GM23338 (cell line): ENCODE data around the gene C14orf180. TPM values are rescaled to one million over a fixed set of nuclear protein-coding genes. Genes with fewer than 3 reads are reported as not detected.
A peak's percentile ranks its signal among the peaks of the same experiment; 100 is the strongest.

ENCODE experiments used
- ATAC-seq: fragments of 200-7000 bp; cut with Tn5 transposase; 3 replicates; pipeline ENCODE4 v1.9.1; 2020
- DNase-seq: peaks from one replicate; pipeline ENCODE4 v3.0.0-alpha.2; 2015; ENCODE audit warnings: low spot score
- H2AFZ ChIP-seq: fragments of 200-600 bp; sonication (generic); 2 replicates; pipeline ENCODE4 v1.8.0; 2016; ENCODE audit warnings: antibody characterized with exemption, mild to moderate bottlenecking, moderate library complexity
- H3F3A ChIP-seq: fragments of 200-600 bp; sonication (generic); replicated peaks from 2 replicates; pipeline ENCODE4 v1.8.0; 2017; ENCODE audit warnings: antibody characterized with exemption, mixed run types, low read depth
- H3K27ac ChIP-seq: fragments of 200-600 bp; sonication (generic); 2 replicates; pipeline ENCODE4 v1.6.1; 2016; ENCODE audit warnings: low read depth
- H3K27me3 ChIP-seq: fragments of 200-600 bp; sonication (generic); 2 replicates; pipeline ENCODE4 v1.8.0; 2016; ENCODE audit warnings: mild to moderate bottlenecking, mixed run types, moderate library complexity; ENCODE audit not compliant: insufficient read depth
- H3K36me3 ChIP-seq: fragments of 200-600 bp; sonication (generic); 2 replicates; pipeline ENCODE4 v1.8.0; 2016; ENCODE audit warnings: mild to moderate bottlenecking; ENCODE audit not compliant: insufficient read depth
- H3K4me1 ChIP-seq: fragments of 200-600 bp; sonication (generic); 2 replicates; pipeline ENCODE4 v1.8.0; 2016; ENCODE audit warnings: mild to moderate bottlenecking, moderate library complexity; ENCODE audit not compliant: insufficient read depth
- H3K4me2 ChIP-seq: fragments of 200-600 bp; sonication (generic); 2 replicates; pipeline ENCODE4 v1.7.1; 2017; ENCODE audit warnings: mixed run types
- H3K4me3 ChIP-seq: fragments of 200-600 bp; sonication (generic); 2 replicates; pipeline ENCODE4 v1.6.1; 2016; ENCODE audit warnings: mixed run types
- H3K79me2 ChIP-seq: fragments of 200-600 bp; sonication (generic); replicated peaks from 2 replicates; pipeline ENCODE4 v1.8.0; 2017; ENCODE audit warnings: mild to moderate bottlenecking; ENCODE audit not compliant: insufficient read depth
- H3K9me2 ChIP-seq: fragments of 200-600 bp; sonication (generic); 2 replicates; pipeline ENCODE4 v1.8.0; 2017; ENCODE audit not compliant: insufficient read depth
- H4K20me1 ChIP-seq: fragments of 200-600 bp; sonication (generic); replicated peaks from 2 replicates; pipeline ENCODE4 v1.8.0; 2017; ENCODE audit warnings: mild to moderate bottlenecking; ENCODE audit not compliant: insufficient read depth
- H3K27ac Mint-ChIP-seq: 2 replicates; pipeline ENCODE4 v1.8.0; 2020; ENCODE audit warnings: inconsistent platforms, mild to moderate bottlenecking, moderate library complexity, mixed read lengths
- H3K27me3 Mint-ChIP-seq: 3 replicates; pipeline ENCODE4 v1.8.0; 2022; ENCODE audit warnings: low read depth, mild to moderate bottlenecking, moderate library complexity, mixed read lengths, inconsistent platforms; ENCODE audit not compliant: insufficient read depth, poor library complexity
- H3K36me3 Mint-ChIP-seq: 3 replicates; pipeline ENCODE4 v1.8.0; 2021; ENCODE audit warnings: low read depth, mild to moderate bottlenecking, inconsistent platforms, moderate library complexity, mixed read lengths
- H3K4me1 Mint-ChIP-seq: 3 replicates; pipeline ENCODE4 v1.8.0; 2020; ENCODE audit warnings: mild to moderate bottlenecking, inconsistent platforms, mixed read lengths
- H3K4me3 Mint-ChIP-seq: 3 replicates; pipeline ENCODE4 v1.8.0; 2021; ENCODE audit warnings: moderate library complexity, mild to moderate bottlenecking, inconsistent platforms, mixed read lengths
- H3K9me3 Mint-ChIP-seq: 3 replicates; pipeline ENCODE4 v1.8.0; 2020; ENCODE audit warnings: moderate library complexity, mild to moderate bottlenecking, inconsistent platforms, mixed read lengths
- CREB1 ChIP-seq: fragments of 250-450 bp; sonication (Bioruptor Pico); IDR thresholded peaks from 2 replicates; pipeline ENCODE4 v1.5.0; 2020; ENCODE audit warnings: low read depth, mild to moderate bottlenecking, moderate library complexity
- EZH2 ChIP-seq: fragments of 200-600 bp; sonication (generic); IDR thresholded peaks from one replicate; pipeline ENCODE4 v1.8.0; 2017; ENCODE audit warnings: antibody characterized with exemption, mild to moderate bottlenecking, low read depth; ENCODE audit not compliant: unreplicated experiment
- EZH2phosphoT487 ChIP-seq: fragments of 200-600 bp; sonication (generic); IDR thresholded peaks from one replicate; pipeline ENCODE4 v1.8.1; 2018; ENCODE audit warnings: antibody characterized with exemption; ENCODE audit not compliant: unreplicated experiment
- POLR2AphosphoS5 ChIP-seq: IDR thresholded peaks from 2 replicates; pipeline ENCODE4 v1.6.1; 2016; ENCODE audit warnings: antibody characterized with exemption, low read depth
- STAT1 ChIP-seq: IDR thresholded peaks from one replicate; pipeline ENCODE4 v1.6.1; 2016; ENCODE audit warnings: antibody characterized with exemption; ENCODE audit not compliant: unreplicated experiment
- ZNF114 ChIP-seq: fragments of 250-450 bp; sonication (Bioruptor Pico); IDR thresholded peaks from 2 replicates; pipeline ENCODE4 v1.5.0; 2020; ENCODE audit warnings: mild to moderate bottlenecking, moderate library complexity
- polyA plus RNA-seq: library from polyadenylated mRNA; unstranded; fragments of >200 nt; fragmentation: Nextera tagmentation; extraction: Ambion mirVana; gene quantifications from 2 replicates; pipeline ENCODE4 v1.2.1, GENCODE V29; 2016
- total RNA-seq: library from RNA; depleted of rRNA; stranded (reverse); fragments of >200 nt; shearing (Covaris generic); gene quantifications from 2 replicates; pipeline ENCODE4 v1.2.3, GENCODE V29; 2014
- TF ChIP-seq, protein P1 (sequence below): IDR thresholded peaks from 2 replicates; pipeline ENCODE4 v1.6.1; 2016; ENCODE audit warnings: antibody characterized with exemption
- TF ChIP-seq, protein P2 (sequence below): IDR thresholded peaks from one replicate; pipeline ENCODE4 v1.6.1; 2018; ENCODE audit warnings: antibody characterized with exemption; ENCODE audit not compliant: unreplicated experiment
- TF ChIP-seq, protein P3 (sequence below), 2 experiments: fragments of 200-600 bp in 1 of 2; sonication (generic) in 1 of 2; conservative IDR thresholded peaks; 2 replicates each; pipeline versions ENCODE4 v1.5.1 to v1.6.1; 2016 to 2017; ENCODE audit warnings: antibody characterized with exemption in 2 of 2, low read depth in 2 of 2, mild to moderate bottlenecking in 2 of 2, moderate library complexity in 1 of 2
- TF ChIP-seq, protein P4 (sequence below): fragments of 250-450 bp; sonication (Bioruptor Pico); IDR thresholded peaks from 2 replicates; pipeline ENCODE4 v1.5.0; 2020; ENCODE audit warnings: mild to moderate bottlenecking, moderate library complexity

C14orf180 gene
- total and polyA plus RNA-seq, 2 experiments from 2014 or later = not detected

DNA sequence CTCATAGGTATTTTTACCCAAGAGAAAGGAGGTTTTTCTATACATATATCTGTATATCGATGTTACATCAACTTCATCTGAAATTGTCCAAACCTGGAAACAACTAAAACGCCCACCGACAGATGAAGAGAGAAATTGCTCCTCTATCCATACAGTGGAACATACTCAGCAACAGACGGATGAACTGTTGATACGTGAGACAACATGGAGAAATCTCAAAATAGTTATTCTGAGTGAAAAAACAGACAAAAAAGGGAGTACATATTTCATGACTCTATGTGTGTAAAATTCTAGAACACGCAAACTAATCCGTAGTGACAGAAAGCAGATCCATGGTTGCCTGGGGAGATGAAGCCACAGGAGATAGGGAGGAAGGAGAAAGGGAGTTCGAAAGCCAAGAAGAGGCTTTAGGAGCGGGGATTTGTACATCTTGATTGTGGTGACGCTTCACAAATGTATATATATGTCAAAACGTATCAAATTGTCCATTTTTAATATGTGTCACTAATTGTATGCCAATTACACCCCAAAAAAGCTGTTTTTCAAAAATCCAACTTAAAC lies 37.6 kb upstream of the C14orf180 start (continued):
- TF ChIP-seq CREB1 (CRISPR knock-in tag) (no peak), STAT1 (no peak), EZH2phosphoT487 (no peak), POLR2AphosphoS5 (no peak)

DNA sequence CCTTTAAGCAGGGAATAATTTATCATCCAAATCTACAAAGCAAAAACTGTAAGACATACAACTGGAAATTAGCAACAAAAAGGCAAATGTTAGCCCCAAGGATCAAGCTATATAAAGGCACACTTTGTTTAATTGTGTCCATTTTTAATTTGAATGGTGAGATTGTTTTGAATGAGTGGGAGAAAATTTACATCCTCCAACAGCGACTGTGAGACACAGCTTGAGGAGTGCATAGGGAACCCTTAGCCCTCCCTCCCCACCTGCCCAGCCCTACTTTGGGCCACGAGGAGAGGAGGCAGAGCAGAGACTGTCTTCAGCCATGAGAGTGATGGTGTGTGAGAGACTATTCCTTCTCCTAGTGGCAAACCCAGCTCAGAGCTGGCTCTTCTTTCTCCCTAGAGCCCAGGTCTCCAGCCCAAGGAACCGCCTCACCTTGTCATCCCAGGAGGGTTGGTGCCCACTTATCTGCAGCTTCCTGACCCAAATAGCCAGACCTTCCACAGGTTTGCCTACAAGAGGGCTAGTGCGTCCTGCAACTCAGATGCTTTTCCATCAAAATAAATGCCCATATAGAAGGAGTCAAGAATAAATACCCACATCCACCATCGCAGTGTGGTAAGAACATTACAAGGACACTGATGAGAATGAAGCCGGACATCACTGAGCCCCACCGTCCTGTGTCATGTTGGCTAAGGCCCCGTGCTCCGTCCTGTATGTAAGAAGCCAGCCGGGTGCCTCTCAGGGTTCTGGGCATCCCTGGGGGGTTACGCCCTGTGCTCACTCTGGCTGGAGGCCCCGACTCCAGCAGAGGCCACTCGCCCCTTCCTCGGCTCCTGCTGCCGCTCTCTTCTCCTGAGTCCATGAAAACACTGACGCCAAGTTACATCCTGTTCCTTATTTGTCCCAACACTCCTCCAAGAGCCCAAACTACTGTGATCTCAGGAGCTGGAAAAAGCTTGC lies 36.4 kb upstream of the C14orf180 start:
- ATAC-seq (peak; percentile 52; the same call in 2 of the 3 replicates), DNase-seq (no peak)
- Histone ChIP-seq H3K27ac (no peak overlapping the region), H2AFZ (peak overlapping the region; percentile 23; the same call in 1 of the 2 replicates), H3K4me1 (no peaks in the 10 kb centered on the region), H3K4me3 (no peak overlapping the region), H3K79me2 (no peaks in the 10 kb centered on the region), H3K36me3 (no peaks in the 10 kb centered on the region), H4K20me1 (no peaks in the 10 kb centered on the region), H3K9me2 (no peaks in the 10 kb centered on the region), H3K4me2 (no peak overlapping the region), H3F3A (no peaks in the 10 kb centered on the region), H3K27me3 (no peaks in the 10 kb centered on the region)
- Mint-ChIP-seq H3K4me3 (no peak overlapping the region), H3K4me1 (peaks cover 12% of the 10 kb centered on the region), H3K27ac (no peak overlapping the region), H3K9me3 (no peaks in the 10 kb centered on the region), H3K27me3 (peaks cover 4% of the 10 kb centered on the region), H3K36me3 (no peaks in the 10 kb centered on the region)
- TF ChIP-seq, protein P1, sequence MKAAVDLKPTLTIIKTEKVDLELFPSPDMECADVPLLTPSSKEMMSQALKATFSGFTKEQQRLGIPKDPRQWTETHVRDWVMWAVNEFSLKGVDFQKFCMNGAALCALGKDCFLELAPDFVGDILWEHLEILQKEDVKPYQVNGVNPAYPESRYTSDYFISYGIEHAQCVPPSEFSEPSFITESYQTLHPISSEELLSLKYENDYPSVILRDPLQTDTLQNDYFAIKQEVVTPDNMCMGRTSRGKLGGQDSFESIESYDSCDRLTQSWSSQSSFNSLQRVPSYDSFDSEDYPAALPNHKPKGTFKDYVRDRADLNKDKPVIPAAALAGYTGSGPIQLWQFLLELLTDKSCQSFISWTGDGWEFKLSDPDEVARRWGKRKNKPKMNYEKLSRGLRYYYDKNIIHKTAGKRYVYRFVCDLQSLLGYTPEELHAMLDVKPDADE = no peak
- TF ChIP-seq, protein P2, sequence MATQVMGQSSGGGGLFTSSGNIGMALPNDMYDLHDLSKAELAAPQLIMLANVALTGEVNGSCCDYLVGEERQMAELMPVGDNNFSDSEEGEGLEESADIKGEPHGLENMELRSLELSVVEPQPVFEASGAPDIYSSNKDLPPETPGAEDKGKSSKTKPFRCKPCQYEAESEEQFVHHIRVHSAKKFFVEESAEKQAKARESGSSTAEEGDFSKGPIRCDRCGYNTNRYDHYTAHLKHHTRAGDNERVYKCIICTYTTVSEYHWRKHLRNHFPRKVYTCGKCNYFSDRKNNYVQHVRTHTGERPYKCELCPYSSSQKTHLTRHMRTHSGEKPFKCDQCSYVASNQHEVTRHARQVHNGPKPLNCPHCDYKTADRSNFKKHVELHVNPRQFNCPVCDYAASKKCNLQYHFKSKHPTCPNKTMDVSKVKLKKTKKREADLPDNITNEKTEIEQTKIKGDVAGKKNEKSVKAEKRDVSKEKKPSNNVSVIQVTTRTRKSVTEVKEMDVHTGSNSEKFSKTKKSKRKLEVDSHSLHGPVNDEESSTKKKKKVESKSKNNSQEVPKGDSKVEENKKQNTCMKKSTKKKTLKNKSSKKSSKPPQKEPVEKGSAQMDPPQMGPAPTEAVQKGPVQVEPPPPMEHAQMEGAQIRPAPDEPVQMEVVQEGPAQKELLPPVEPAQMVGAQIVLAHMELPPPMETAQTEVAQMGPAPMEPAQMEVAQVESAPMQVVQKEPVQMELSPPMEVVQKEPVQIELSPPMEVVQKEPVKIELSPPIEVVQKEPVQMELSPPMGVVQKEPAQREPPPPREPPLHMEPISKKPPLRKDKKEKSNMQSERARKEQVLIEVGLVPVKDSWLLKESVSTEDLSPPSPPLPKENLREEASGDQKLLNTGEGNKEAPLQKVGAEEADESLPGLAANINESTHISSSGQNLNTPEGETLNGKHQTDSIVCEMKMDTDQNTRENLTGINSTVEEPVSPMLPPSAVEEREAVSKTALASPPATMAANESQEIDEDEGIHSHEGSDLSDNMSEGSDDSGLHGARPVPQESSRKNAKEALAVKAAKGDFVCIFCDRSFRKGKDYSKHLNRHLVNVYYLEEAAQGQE = no peak
- TF ChIP-seq ZNF114 (CRISPR knock-in tag) = no peak
- TF ChIP-seq STAT1 = no peak
- TF ChIP-seq, protein P3, sequence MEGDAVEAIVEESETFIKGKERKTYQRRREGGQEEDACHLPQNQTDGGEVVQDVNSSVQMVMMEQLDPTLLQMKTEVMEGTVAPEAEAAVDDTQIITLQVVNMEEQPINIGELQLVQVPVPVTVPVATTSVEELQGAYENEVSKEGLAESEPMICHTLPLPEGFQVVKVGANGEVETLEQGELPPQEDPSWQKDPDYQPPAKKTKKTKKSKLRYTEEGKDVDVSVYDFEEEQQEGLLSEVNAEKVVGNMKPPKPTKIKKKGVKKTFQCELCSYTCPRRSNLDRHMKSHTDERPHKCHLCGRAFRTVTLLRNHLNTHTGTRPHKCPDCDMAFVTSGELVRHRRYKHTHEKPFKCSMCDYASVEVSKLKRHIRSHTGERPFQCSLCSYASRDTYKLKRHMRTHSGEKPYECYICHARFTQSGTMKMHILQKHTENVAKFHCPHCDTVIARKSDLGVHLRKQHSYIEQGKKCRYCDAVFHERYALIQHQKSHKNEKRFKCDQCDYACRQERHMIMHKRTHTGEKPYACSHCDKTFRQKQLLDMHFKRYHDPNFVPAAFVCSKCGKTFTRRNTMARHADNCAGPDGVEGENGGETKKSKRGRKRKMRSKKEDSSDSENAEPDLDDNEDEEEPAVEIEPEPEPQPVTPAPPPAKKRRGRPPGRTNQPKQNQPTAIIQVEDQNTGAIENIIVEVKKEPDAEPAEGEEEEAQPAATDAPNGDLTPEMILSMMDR (conservative IDR thresholded peaks at IDR 0.05; ENCODE audit: low read depth in 2 of 2) = no peak
- TF ChIP-seq, protein P4, sequence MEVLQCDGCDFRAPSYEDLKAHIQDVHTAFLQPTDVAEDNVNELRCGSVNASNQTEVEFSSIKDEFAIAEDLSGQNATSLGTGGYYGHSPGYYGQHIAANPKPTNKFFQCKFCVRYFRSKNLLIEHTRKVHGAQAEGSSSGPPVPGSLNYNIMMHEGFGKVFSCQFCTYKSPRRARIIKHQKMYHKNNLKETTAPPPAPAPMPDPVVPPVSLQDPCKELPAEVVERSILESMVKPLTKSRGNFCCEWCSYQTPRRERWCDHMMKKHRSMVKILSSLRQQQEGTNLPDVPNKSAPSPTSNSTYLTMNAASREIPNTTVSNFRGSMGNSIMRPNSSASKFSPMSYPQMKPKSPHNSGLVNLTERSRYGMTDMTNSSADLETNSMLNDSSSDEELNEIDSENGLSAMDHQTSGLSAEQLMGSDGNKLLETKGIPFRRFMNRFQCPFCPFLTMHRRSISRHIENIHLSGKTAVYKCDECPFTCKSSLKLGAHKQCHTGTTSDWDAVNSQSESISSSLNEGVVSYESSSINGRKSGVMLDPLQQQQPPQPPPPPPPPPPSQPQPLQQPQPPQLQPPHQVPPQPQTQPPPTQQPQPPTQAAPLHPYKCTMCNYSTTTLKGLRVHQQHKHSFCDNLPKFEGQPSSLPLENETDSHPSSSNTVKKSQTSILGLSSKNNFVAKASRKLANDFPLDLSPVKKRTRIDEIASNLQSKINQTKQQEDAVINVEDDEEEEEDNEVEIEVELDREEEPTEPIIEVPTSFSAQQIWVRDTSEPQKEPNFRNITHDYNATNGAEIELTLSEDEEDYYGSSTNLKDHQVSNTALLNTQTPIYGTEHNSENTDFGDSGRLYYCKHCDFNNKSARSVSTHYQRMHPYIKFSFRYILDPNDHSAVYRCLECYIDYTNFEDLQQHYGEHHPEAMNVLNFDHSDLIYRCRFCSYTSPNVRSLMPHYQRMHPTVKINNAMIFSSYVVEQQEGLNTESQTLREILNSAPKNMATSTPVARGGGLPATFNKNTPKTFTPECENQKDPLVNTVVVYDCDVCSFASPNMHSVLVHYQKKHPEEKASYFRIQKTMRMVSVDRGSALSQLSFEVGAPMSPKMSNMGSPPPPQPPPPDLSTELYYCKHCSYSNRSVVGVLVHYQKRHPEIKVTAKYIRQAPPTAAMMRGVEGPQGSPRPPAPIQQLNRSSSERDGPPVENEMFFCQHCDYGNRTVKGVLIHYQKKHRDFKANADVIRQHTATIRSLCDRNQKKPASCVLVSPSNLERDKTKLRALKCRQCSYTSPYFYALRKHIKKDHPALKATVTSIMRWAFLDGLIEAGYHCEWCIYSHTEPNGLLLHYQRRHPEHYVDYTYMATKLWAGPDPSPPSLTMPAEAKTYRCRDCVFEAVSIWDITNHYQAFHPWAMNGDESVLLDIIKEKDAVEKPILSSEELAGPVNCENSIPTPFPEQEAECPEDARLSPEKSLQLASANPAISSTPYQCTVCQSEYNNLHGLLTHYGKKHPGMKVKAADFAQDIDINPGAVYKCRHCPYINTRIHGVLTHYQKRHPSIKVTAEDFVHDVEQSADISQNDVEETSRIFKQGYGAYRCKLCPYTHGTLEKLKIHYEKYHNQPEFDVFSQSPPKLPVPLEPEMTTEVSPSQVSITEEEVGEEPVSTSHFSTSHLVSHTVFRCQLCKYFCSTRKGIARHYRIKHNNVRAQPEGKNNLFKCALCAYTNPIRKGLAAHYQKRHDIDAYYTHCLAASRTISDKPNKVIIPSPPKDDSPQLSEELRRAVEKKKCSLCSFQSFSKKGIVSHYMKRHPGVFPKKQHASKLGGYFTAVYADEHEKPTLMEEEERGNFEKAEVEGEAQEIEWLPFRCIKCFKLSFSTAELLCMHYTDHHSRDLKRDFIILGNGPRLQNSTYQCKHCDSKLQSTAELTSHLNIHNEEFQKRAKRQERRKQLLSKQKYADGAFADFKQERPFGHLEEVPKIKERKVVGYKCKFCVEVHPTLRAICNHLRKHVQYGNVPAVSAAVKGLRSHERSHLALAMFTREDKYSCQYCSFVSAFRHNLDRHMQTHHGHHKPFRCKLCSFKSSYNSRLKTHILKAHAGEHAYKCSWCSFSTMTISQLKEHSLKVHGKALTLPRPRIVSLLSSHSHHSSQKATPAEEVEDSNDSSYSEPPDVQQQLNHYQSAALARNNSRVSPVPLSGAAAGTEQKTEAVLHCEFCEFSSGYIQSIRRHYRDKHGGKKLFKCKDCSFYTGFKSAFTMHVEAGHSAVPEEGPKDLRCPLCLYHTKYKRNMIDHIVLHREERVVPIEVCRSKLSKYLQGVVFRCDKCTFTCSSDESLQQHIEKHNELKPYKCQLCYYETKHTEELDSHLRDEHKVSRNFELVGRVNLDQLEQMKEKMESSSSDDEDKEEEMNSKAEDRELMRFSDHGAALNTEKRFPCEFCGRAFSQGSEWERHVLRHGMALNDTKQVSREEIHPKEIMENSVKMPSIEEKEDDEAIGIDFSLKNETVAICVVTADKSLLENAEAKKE (CRISPR knock-in tag) = no peak
- no peak for TF ChIP-seq POLR2AphosphoS5
- TF ChIP-seq EZH2 = no peak
